HUES6 (cell line): ENCODE results near the gene SHISA3.

ENCODE experiments used
- H3K27ac ChIP-seq: 2 replicates; pipeline ENCODE4 v1.7.0; 2013; ENCODE audit warnings: low read depth, mild to moderate bottlenecking, low read length, inconsistent platforms
- H3K27me3 ChIP-seq: 2 replicates; pipeline ENCODE4 v1.6.1; 2013; ENCODE audit warnings: low read length; ENCODE audit not compliant: control insufficient read depth, insufficient read depth
- H3K36me3 ChIP-seq: 2 replicates; pipeline ENCODE4 v1.6.1; 2013; ENCODE audit warnings: low read length; ENCODE audit not compliant: control insufficient read depth, insufficient read depth
- H3K4me1 ChIP-seq: 2 replicates; pipeline ENCODE4 v1.6.1; 2013; ENCODE audit warnings: low read length; ENCODE audit not compliant: control insufficient read depth, insufficient read depth
- H3K4me3 ChIP-seq: 2 replicates; pipeline ENCODE4 v1.5.1; 2013; ENCODE audit warnings: low read depth, low read length
- H3K9ac ChIP-seq: one replicate; pipeline ENCODE4 v1.6.1; 2013; ENCODE audit warnings: mild to moderate bottlenecking, low read length
- H3K9me3 ChIP-seq: 2 replicates; pipeline ENCODE4 v1.6.1; 2013; ENCODE audit warnings: low read depth, low read length; ENCODE audit not compliant: control insufficient read depth, insufficient read depth

The SHISA3 gene

GRCh38 chr4:42446823-42447222, 49.5 kb downstream of the SHISA3 start:
- H3K27ac ChIP-seq: no peak overlapping the region
- H3K27me3 ChIP-seq: no peaks in the 10 kb centered on the region
- H3K4me3 ChIP-seq: no peak overlapping the region
- no peak overlapping the region for H3K9ac ChIP-seq
- H3K36me3 ChIP-seq: no peaks in the 10 kb centered on the region
- H3K4me1 ChIP-seq: no peaks in the 10 kb centered on the region
- no peaks in the 10 kb centered on the region for H3K9me3 ChIP-seq
